EH (cell line): ENCODE measurements around the gene DPYD.

Experiments used
- DNase-seq: peaks from one replicate; pipeline ENCODE4 v3.0.0-alpha.2; 2015; ENCODE audit warnings: low read depth

DPYD gene

GRCh38 chr1:97610102-97610501, 310.7 kb downstream of the DPYD start:
- no peak for DNase-seq

GRCh38 chr1:97608272-97608671, 312.6 kb downstream of the DPYD start:
- no peak for DNase-seq

GRCh38 chr1:97603776-97604175, 317.1 kb downstream of the DPYD start:
- peak; percentile 54 for DNase-seq

GRCh38 chr1:97603218-97603617, 317.6 kb downstream of the DPYD start:
- no peak for DNase-seq

- DNase-seq = peak; percentile 7
These were observed 321.4 kb downstream of the DPYD start for GRCh38 chr1:97599447-97599846.

- no peak for DNase-seq
These were observed 327.6 kb downstream of the DPYD start for GRCh38 chr1:97593192-97593591.

- DNase-seq = no peak
These were observed 332.1 kb downstream of the DPYD start for GRCh38 chr1:97588772-97589171.

GRCh38 chr1:97581614-97582051, 339.2 kb downstream of the DPYD start:
- DNase-seq = peak; percentile 79

GRCh38 chr1:97577613-97578012, 343.2 kb downstream of the DPYD start:
- DNase-seq = no peak

- peak; percentile 19 for DNase-seq
These were observed 347.3 kb downstream of the DPYD start for GRCh38 chr1:97573553-97573952.

- DNase-seq = peak; percentile 38
These were observed 348.3 kb downstream of the DPYD start for GRCh38 chr1:97572561-97572960.

- peak; percentile 31 for DNase-seq
These were observed 349.1 kb downstream of the DPYD start for GRCh38 chr1:97571760-97572159.

GRCh38 chr1:97570691-97571090, 350.1 kb downstream of the DPYD start:
- no peak for DNase-seq

GRCh38 chr1:97567000-97567749, 353.7 kb downstream of the DPYD start:
- no peak for DNase-seq

- no peak for DNase-seq
These were observed 354.9 kb downstream of the DPYD start for GRCh38 chr1:97565886-97566285.

- no peak for DNase-seq
These were observed 356.9 kb downstream of the DPYD start for GRCh38 chr1:97563926-97564325.

- DNase-seq = peak; percentile 54
These were observed 358.8 kb downstream of the DPYD start for GRCh38 chr1:97562081-97562480.

- DNase-seq = no peak
These were observed 360.1 kb downstream of the DPYD start for GRCh38 chr1:97560714-97561113.

- DNase-seq = no peak
These were observed 366.9 kb downstream of the DPYD start for GRCh38 chr1:97553971-97554370.

- DNase-seq = peak; percentile 27
These were observed 369.7 kb downstream of the DPYD start for GRCh38 chr1:97551113-97551512.

GRCh38 chr1:97545446-97545845, 375.4 kb downstream of the DPYD start:
- no peak for DNase-seq

- DNase-seq = no peak
These were observed 380.4 kb downstream of the DPYD start for GRCh38 chr1:97540346-97540888.

GRCh38 chr1:97538113-97538512, 382.7 kb downstream of the DPYD start:
- no peak for DNase-seq

GRCh38 chr1:97533358-97533757, 387.5 kb downstream of the DPYD start:
- no peak for DNase-seq
